Measurements from ENCODE around the gene RHOU.

DNA sequence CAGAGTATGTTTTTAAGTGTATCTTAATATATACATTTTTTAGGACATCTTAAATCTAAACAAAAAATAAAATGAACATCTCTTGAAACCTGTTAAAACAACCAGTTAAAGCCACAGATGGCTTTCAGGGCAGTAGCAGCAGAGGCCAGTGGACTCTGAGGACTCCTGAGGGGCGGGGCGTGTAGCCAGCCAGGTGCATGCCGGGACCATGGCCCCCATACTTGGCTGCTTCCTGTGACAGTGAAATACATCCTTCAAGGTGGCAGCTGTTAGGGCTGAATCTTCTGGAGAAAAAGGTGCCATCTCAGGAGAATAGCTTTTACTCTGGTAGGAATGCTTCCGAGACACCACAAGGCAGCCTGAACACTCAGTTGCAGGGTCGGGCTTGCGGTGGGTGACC, 9.6 kb downstream of the RHOU start:
- TF ChIP-seq CHD4 (IDR thresholded peaks at IDR 0.05; ENCODE audit: borderline replicate concordance) = no peak
- TF ChIP-seq, protein P1, sequence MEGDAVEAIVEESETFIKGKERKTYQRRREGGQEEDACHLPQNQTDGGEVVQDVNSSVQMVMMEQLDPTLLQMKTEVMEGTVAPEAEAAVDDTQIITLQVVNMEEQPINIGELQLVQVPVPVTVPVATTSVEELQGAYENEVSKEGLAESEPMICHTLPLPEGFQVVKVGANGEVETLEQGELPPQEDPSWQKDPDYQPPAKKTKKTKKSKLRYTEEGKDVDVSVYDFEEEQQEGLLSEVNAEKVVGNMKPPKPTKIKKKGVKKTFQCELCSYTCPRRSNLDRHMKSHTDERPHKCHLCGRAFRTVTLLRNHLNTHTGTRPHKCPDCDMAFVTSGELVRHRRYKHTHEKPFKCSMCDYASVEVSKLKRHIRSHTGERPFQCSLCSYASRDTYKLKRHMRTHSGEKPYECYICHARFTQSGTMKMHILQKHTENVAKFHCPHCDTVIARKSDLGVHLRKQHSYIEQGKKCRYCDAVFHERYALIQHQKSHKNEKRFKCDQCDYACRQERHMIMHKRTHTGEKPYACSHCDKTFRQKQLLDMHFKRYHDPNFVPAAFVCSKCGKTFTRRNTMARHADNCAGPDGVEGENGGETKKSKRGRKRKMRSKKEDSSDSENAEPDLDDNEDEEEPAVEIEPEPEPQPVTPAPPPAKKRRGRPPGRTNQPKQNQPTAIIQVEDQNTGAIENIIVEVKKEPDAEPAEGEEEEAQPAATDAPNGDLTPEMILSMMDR (IDR thresholded peaks at IDR 0.05) = no peak
- no peak for TF ChIP-seq RNF2 (IDR thresholded peaks at IDR 0.05; ENCODE audit: borderline replicate concordance, low read depth)
- TF ChIP-seq, protein P2, sequence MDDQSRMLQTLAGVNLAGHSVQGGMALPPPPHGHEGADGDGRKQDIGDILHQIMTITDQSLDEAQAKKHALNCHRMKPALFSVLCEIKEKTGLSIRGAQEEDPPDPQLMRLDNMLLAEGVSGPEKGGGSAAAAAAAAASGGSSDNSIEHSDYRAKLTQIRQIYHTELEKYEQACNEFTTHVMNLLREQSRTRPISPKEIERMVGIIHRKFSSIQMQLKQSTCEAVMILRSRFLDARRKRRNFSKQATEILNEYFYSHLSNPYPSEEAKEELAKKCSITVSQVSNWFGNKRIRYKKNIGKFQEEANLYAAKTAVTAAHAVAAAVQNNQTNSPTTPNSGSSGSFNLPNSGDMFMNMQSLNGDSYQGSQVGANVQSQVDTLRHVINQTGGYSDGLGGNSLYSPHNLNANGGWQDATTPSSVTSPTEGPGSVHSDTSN (IDR thresholded peaks at IDR 0.05) = no peak
- no peak for TF ChIP-seq KDM1A (IDR thresholded peaks at IDR 0.05; ENCODE audit: low read depth)
- TF ChIP-seq, protein P3, sequence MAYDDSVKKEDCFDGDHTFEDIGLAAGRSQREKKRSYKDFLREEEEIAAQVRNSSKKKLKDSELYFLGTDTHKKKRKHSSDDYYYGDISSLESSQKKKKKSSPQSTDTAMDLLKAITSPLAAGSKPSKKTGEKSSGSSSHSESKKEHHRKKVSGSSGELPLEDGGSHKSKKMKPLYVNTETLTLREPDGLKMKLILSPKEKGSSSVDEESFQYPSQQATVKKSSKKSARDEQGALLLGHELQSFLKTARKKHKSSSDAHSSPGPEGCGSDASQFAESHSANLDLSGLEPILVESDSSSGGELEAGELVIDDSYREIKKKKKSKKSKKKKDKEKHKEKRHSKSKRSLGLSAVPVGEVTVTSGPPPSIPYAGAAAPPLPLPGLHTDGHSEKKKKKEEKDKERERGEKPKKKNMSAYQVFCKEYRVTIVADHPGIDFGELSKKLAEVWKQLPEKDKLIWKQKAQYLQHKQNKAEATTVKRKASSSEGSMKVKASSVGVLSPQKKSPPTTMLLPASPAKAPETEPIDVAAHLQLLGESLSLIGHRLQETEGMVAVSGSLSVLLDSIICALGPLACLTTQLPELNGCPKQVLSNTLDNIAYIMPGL (CRISPR knock-in tag; IDR thresholded peaks at IDR 0.05; ENCODE audit: borderline replicate concordance) = no peak
- no peak for TF ChIP-seq MYC (IDR thresholded peaks at IDR 0.05; ENCODE audit: borderline replicate concordance, low read length)
- TF ChIP-seq, protein P4, sequence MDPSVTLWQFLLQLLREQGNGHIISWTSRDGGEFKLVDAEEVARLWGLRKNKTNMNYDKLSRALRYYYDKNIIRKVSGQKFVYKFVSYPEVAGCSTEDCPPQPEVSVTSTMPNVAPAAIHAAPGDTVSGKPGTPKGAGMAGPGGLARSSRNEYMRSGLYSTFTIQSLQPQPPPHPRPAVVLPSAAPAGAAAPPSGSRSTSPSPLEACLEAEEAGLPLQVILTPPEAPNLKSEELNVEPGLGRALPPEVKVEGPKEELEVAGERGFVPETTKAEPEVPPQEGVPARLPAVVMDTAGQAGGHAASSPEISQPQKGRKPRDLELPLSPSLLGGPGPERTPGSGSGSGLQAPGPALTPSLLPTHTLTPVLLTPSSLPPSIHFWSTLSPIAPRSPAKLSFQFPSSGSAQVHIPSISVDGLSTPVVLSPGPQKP (IDR thresholded peaks at IDR 0.05; ENCODE audit: low read depth, low read length) = no peak
- TF ChIP-seq POLR2A (IDR thresholded peaks at IDR 0.05; ENCODE audit: low read length) = no peak

Data from A549 (cell line).